GM23338 (cell line): ENCODE results near the gene ZC3H8. TPM values are rescaled to one million over a fixed set of nuclear protein-coding genes. Genes with fewer than 3 reads are reported as not detected.

ENCODE experiments used
- ATAC-seq: fragments of 200-7000 bp; cut with Tn5 transposase; 3 replicates; pipeline ENCODE4 v1.9.1; 2020
- DNase-seq: peaks from one replicate; pipeline ENCODE4 v3.0.0-alpha.2; 2015; ENCODE audit warnings: low spot score
- H2AFZ ChIP-seq: fragments of 200-600 bp; sonication (generic); 2 replicates; pipeline ENCODE4 v1.8.0; 2016; ENCODE audit warnings: antibody characterized with exemption, mild to moderate bottlenecking, moderate library complexity
- H3F3A ChIP-seq: fragments of 200-600 bp; sonication (generic); replicated peaks from 2 replicates; pipeline ENCODE4 v1.8.0; 2017; ENCODE audit warnings: antibody characterized with exemption, mixed run types, low read depth
- H3K27ac ChIP-seq: fragments of 200-600 bp; sonication (generic); 2 replicates; pipeline ENCODE4 v1.6.1; 2016; ENCODE audit warnings: low read depth
- H3K27me3 ChIP-seq: fragments of 200-600 bp; sonication (generic); 2 replicates; pipeline ENCODE4 v1.8.0; 2016; ENCODE audit warnings: mild to moderate bottlenecking, mixed run types, moderate library complexity; ENCODE audit not compliant: insufficient read depth
- H3K36me3 ChIP-seq: fragments of 200-600 bp; sonication (generic); 2 replicates; pipeline ENCODE4 v1.8.0; 2016; ENCODE audit warnings: mild to moderate bottlenecking; ENCODE audit not compliant: insufficient read depth
- H3K4me1 ChIP-seq: fragments of 200-600 bp; sonication (generic); 2 replicates; pipeline ENCODE4 v1.8.0; 2016; ENCODE audit warnings: mild to moderate bottlenecking, moderate library complexity; ENCODE audit not compliant: insufficient read depth
- H3K4me2 ChIP-seq: fragments of 200-600 bp; sonication (generic); 2 replicates; pipeline ENCODE4 v1.7.1; 2017; ENCODE audit warnings: mixed run types
- H3K4me3 ChIP-seq: fragments of 200-600 bp; sonication (generic); 2 replicates; pipeline ENCODE4 v1.6.1; 2016; ENCODE audit warnings: mixed run types
- H3K79me2 ChIP-seq: fragments of 200-600 bp; sonication (generic); replicated peaks from 2 replicates; pipeline ENCODE4 v1.8.0; 2017; ENCODE audit warnings: mild to moderate bottlenecking; ENCODE audit not compliant: insufficient read depth
- H3K9me2 ChIP-seq: fragments of 200-600 bp; sonication (generic); 2 replicates; pipeline ENCODE4 v1.8.0; 2017; ENCODE audit not compliant: insufficient read depth
- H4K20me1 ChIP-seq: fragments of 200-600 bp; sonication (generic); replicated peaks from 2 replicates; pipeline ENCODE4 v1.8.0; 2017; ENCODE audit warnings: mild to moderate bottlenecking; ENCODE audit not compliant: insufficient read depth
- H3K27ac Mint-ChIP-seq: 2 replicates; pipeline ENCODE4 v1.8.0; 2020; ENCODE audit warnings: inconsistent platforms, mild to moderate bottlenecking, moderate library complexity, mixed read lengths
- H3K27me3 Mint-ChIP-seq: 3 replicates; pipeline ENCODE4 v1.8.0; 2022; ENCODE audit warnings: low read depth, mild to moderate bottlenecking, moderate library complexity, mixed read lengths, inconsistent platforms; ENCODE audit not compliant: insufficient read depth, poor library complexity
- H3K36me3 Mint-ChIP-seq: 3 replicates; pipeline ENCODE4 v1.8.0; 2021; ENCODE audit warnings: low read depth, mild to moderate bottlenecking, inconsistent platforms, moderate library complexity, mixed read lengths
- H3K4me1 Mint-ChIP-seq: 3 replicates; pipeline ENCODE4 v1.8.0; 2020; ENCODE audit warnings: mild to moderate bottlenecking, inconsistent platforms, mixed read lengths
- H3K4me3 Mint-ChIP-seq: 3 replicates; pipeline ENCODE4 v1.8.0; 2021; ENCODE audit warnings: moderate library complexity, mild to moderate bottlenecking, inconsistent platforms, mixed read lengths
- H3K9me3 Mint-ChIP-seq: 3 replicates; pipeline ENCODE4 v1.8.0; 2020; ENCODE audit warnings: moderate library complexity, mild to moderate bottlenecking, inconsistent platforms, mixed read lengths
- EZH2phosphoT487 ChIP-seq: fragments of 200-600 bp; sonication (generic); IDR thresholded peaks from one replicate; pipeline ENCODE4 v1.8.1; 2018; ENCODE audit warnings: antibody characterized with exemption; ENCODE audit not compliant: unreplicated experiment
- NANOG ChIP-seq: IDR thresholded peaks from 2 replicates; pipeline ENCODE4 v1.6.1; 2016; ENCODE audit warnings: antibody characterized with exemption, borderline replicate concordance
- POLR2AphosphoS5 ChIP-seq: IDR thresholded peaks from 2 replicates; pipeline ENCODE4 v1.6.1; 2016; ENCODE audit warnings: antibody characterized with exemption, low read depth
- REST ChIP-seq: IDR thresholded peaks from one replicate; pipeline ENCODE4 v1.6.1; 2018; ENCODE audit warnings: antibody characterized with exemption; ENCODE audit not compliant: unreplicated experiment
- ZNF114 ChIP-seq: fragments of 250-450 bp; sonication (Bioruptor Pico); IDR thresholded peaks from 2 replicates; pipeline ENCODE4 v1.5.0; 2020; ENCODE audit warnings: mild to moderate bottlenecking, moderate library complexity
- ZNF331 ChIP-seq: fragments of 250-450 bp; sonication (Bioruptor Pico); IDR thresholded peaks from 2 replicates; pipeline ENCODE4 v1.5.0; 2020; ENCODE audit warnings: low read depth, mild to moderate bottlenecking, moderate library complexity
- ZNF462 ChIP-seq: fragments of 250-450 bp; sonication (Bioruptor Pico); IDR thresholded peaks from 2 replicates; pipeline ENCODE4 v1.5.0; 2020; ENCODE audit warnings: mild to moderate bottlenecking, moderate library complexity
- polyA plus RNA-seq: library from polyadenylated mRNA; unstranded; fragments of >200 nt; fragmentation: Nextera tagmentation; extraction: Ambion mirVana; gene quantifications from 2 replicates; pipeline ENCODE4 v1.2.1, GENCODE V29; 2016
- total RNA-seq: library from RNA; depleted of rRNA; stranded (reverse); fragments of >200 nt; shearing (Covaris generic); gene quantifications from 2 replicates; pipeline ENCODE4 v1.2.3, GENCODE V29; 2014

Gene ZC3H8
- total and polyA plus RNA-seq, 2 experiments from 2014 or later = 13.3 to 42.8 TPM

GRCh38 chr2:112164876-112165275, 90.0 kb downstream of the ZC3H8 start:
- H3K9me2 ChIP-seq = peaks cover 9% of the 10 kb centered on the region; the same call in 1 of the 2 replicates
- no peaks in the 10 kb centered on the region for H3K4me1 ChIP-seq
- H3F3A ChIP-seq = no peaks in the 10 kb centered on the region
- no peaks in the 10 kb centered on the region; the same call in 2 of the 3 replicates for H3K4me1 Mint-ChIP-seq
- no peak overlapping the region for H3K4me2 ChIP-seq
- H3K4me3 Mint-ChIP-seq = no peak overlapping the region
- no peaks in the 10 kb centered on the region for H4K20me1 ChIP-seq
- H3K27me3 Mint-ChIP-seq = peaks cover 10% of the 10 kb centered on the region
- DNase-seq (no peak), ATAC-seq (no peak)
- no peaks in the 10 kb centered on the region for H3K27me3 ChIP-seq
- H3K4me3 ChIP-seq = no peak overlapping the region
- no peak overlapping the region for H3K27ac ChIP-seq
- no peaks in the 10 kb centered on the region for H3K36me3 Mint-ChIP-seq
- no peaks in the 10 kb centered on the region for H3K9me3 Mint-ChIP-seq
- no peak overlapping the region for H3K27ac Mint-ChIP-seq
- TF ChIP-seq ZNF114 (CRISPR knock-in tag) (no peak), ZNF462 (CRISPR knock-in tag) (no peak), ZNF331 (CRISPR knock-in tag) (no peak)
- H3K36me3 ChIP-seq = no peaks in the 10 kb centered on the region
- no peaks in the 10 kb centered on the region for H3K79me2 ChIP-seq
- no peak overlapping the region for H2AFZ ChIP-seq

DNA sequence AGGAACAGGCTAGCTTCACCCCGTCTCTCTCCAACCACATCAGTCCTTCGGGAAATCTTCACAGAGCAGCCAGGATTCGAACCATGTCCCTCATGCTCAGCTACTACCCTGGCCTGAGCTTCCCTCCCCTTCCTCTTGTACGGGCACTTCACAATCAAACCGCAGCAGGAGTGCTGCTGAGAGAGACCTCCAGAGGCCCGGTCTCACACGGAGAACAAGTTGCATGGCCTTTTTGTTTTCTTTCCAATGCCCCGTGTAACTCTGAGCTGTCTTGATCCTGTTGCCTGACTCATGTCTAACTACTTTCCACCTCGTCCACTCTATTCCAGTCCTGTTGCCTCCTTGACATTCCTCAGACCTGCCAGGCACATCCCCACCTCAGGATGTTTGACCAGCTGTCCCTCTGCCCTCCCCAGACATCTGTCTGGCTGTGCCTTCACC, 91.3 kb downstream of the ZC3H8 start:
- no peak for DNase-seq
- Mint-ChIP-seq H3K9me3 (no peaks in the 10 kb centered on the region), H3K27me3 (peaks cover 9% of the 10 kb centered on the region), H3K4me1 (no peaks in the 10 kb centered on the region; the same call in 2 of the 3 replicates), H3K27ac (no peak overlapping the region), H3K4me3 (no peak overlapping the region), H3K36me3 (no peaks in the 10 kb centered on the region)
- Histone ChIP-seq H3K4me2 (no peak overlapping the region), H3K27ac (no peak overlapping the region), H3K36me3 (no peaks in the 10 kb centered on the region), H3K9me2 (peaks cover 7% of the 10 kb centered on the region; the same call in 1 of the 2 replicates), H3K4me3 (no peak overlapping the region), H2AFZ (no peak overlapping the region), H3K27me3 (no peaks in the 10 kb centered on the region), H3K4me1 (no peaks in the 10 kb centered on the region), H3F3A (no peaks in the 10 kb centered on the region), H3K79me2 (no peaks in the 10 kb centered on the region), H4K20me1 (no peaks in the 10 kb centered on the region)
- no peak for ATAC-seq
- no peak for TF ChIP-seq EZH2phosphoT487
- TF ChIP-seq REST = no peak
- no peak for TF ChIP-seq NANOG
- no peak for TF ChIP-seq POLR2AphosphoS5
